ENCODE measurements around the gene COL9A3. TPM values are rescaled to one million over a fixed set of nuclear protein-coding genes. Genes with fewer than 3 reads are reported as not detected.

Gene COL9A3
- polyA plus RNA-seq, 2 of the 4 experiments (the other 2 are of a cell fraction) = 0.41 to 0.49 TPM

- DNase-seq (ENCODE audit: low read depth in 1 of 2, low spot score in 1 of 2) (no peak), FAIRE-seq (no peak), ATAC-seq (no peak)
- Histone ChIP-seq H3K27ac (no peak overlapping the region), H3K4me1 (peaks cover 6% of the 10 kb centered on the region), H3K9me3 (no peaks in the 10 kb centered on the region), H3K4me3 (no peak overlapping the region), H3K4me2 (no peak overlapping the region)
- CTCF ChIA-PET = interaction anchor here (1.1 kb wide), 1 partner anchor 21 kb away, joined by 4 read pairs; no protein-coding TSS in a partner anchor
- TF ChIP-seq ZC3H11A (IDR thresholded peaks at IDR 0.05) (no peak), NPAS2 (CRISPR knock-in tag; IDR thresholded peaks at IDR 0.05; ENCODE audit: borderline replicate concordance) (no peak), SMC3 (IDR thresholded peaks at IDR 0.05) (no peak), FOSB (CRISPR knock-in tag; IDR thresholded peaks at IDR 0.05) (no peak), HMGXB4 (CRISPR knock-in tag; IDR thresholded peaks at IDR 0.05; ENCODE audit: borderline replicate concordance) (no peak), HES2 (IDR thresholded peaks at IDR 0.05) (no peak), NR3C1 (IDR thresholded peaks at IDR 0.05) (no peak), ZNF302 (CRISPR knock-in tag; IDR thresholded peaks at IDR 0.05) (no peak), PBX3 (IDR thresholded peaks at IDR 0.05) (no peak), KDM5A (IDR thresholded peaks at IDR 0.05) (no peak), POLR2AphosphoS2 (conservative IDR thresholded peaks at IDR 0.05; ENCODE audit: low read length) (no peak), USF2 (IDR thresholded peaks at IDR 0.05) (no peak), KDM1A (IDR thresholded peaks at IDR 0.05; ENCODE audit: low read depth) (no peak), FOXS1 (CRISPR knock-in tag; IDR thresholded peaks at IDR 0.05) (no peak), HOXB13 (CRISPR knock-in tag; IDR thresholded peaks at IDR 0.05; ENCODE audit: low read depth) (no peak), BHLHE40 (IDR thresholded peaks at IDR 0.05; ENCODE audit: low read depth, low read length) (no peak), ESRRA (IDR thresholded peaks at IDR 0.05; ENCODE audit: borderline replicate concordance, low read length) (no peak), CTCF (IDR thresholded peaks at IDR 0.05) (no peak), BCL3 (IDR thresholded peaks at IDR 0.05) (no peak), RAD21 (conservative IDR thresholded peaks at IDR 0.05 in 1 of 2, IDR thresholded peaks at IDR 0.05 in 1 of 2) (no peak)
- POLR2A ChIA-PET = no interaction called here
- 95% methylated on average over 15 of the region's 37 CpGs for whole genome bisulfite sequencing (ENCODE audit: missing lambda C conversion rate)
Measured at GRCh38 chr20:62880147-62880934, 63.5 kb downstream of the COL9A3 start.

All from A549 (cell line).